AG04449 (cell line): ENCODE data around the gene SPIRE1.
"Not testable (repeated sequence)": the region's sequence is repeated elsewhere in the genome, so short reads cannot be mapped to it uniquely, and the experiment has no call there.

ENCODE experiments used
- CTCF ChIA-PET: fragments of 350-600 bp; formaldehyde crosslinking; extraction: SDS; loops from one replicate; lab custom pipeline; 2021; ENCODE audit warnings: antibody characterized with exemption; lab: Yijun Ruan, JAX
- POLR2A ChIA-PET: fragments of 400-600, 350-600 bp; formaldehyde crosslinking; extraction: SDS; loops from one replicate; lab custom pipeline; 2020; ENCODE audit warnings: antibody characterized with exemption, inconsistent platforms; lab: Yijun Ruan, JAX
- DNase-seq: peaks from one replicate; pipeline ENCODE4 v3.0.0-alpha.2; 2010; ENCODE audit warnings: low read depth, low spot score
- H3K4me3 ChIP-seq: 2 replicates; pipeline ENCODE4 v1.5.1; 2011; ENCODE audit warnings: low read depth, mild to moderate bottlenecking, control low read depth, low read length
- TF ChIP-seq, protein P1 (sequence below): IDR thresholded peaks from one replicate; pipeline ENCODE4 v1.5.1; 2011; ENCODE audit warnings: mild to moderate bottlenecking, moderate library complexity, low read length, control low read depth, inconsistent platforms; ENCODE audit not compliant: insufficient read depth; ENCODE audit errors: missing control alignments

The SPIRE1 gene

DNA sequence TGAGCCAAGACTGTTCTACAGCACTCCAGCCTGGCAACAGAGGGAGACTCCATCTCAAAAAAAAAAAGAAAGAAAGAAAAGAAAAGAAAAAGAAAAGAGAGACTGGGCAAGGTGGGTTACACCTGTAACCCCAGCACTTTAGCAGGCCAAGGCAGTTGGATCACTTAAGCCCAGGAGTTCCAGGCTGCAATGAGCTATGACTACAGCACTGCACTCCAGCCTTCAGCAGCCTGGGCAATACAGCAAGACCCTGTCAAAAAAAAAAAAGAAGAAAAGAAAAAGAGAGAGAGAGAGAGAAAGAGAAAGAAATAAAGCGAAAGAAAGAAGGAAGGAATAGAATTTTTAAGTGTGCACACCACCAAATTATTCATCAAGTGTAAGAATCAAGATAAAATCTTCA, 2.9 kb downstream of the SPIRE1 start:
- POLR2A ChIA-PET = no interaction called here

GRCh38 chr18:12652861-12653401, 5.0 kb downstream of the SPIRE1 start:
- CTCF ChIA-PET = interaction anchor here (0.6 to 3.3 kb wide), 2 partner anchors 250 to 260 kb away, joined by 3 to 12 read pairs; no protein-coding TSS in a partner anchor
- DNase-seq = no peak
- TF ChIP-seq, protein P1, sequence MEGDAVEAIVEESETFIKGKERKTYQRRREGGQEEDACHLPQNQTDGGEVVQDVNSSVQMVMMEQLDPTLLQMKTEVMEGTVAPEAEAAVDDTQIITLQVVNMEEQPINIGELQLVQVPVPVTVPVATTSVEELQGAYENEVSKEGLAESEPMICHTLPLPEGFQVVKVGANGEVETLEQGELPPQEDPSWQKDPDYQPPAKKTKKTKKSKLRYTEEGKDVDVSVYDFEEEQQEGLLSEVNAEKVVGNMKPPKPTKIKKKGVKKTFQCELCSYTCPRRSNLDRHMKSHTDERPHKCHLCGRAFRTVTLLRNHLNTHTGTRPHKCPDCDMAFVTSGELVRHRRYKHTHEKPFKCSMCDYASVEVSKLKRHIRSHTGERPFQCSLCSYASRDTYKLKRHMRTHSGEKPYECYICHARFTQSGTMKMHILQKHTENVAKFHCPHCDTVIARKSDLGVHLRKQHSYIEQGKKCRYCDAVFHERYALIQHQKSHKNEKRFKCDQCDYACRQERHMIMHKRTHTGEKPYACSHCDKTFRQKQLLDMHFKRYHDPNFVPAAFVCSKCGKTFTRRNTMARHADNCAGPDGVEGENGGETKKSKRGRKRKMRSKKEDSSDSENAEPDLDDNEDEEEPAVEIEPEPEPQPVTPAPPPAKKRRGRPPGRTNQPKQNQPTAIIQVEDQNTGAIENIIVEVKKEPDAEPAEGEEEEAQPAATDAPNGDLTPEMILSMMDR = no peak
- no peak overlapping the region for H3K4me3 ChIP-seq
- POLR2A ChIA-PET = no interaction called here

More for the DNA sequence above, 2.9 kb downstream of the SPIRE1 start:
- no peak for DNase-seq
- CTCF ChIA-PET = interaction anchor here (0.9 kb wide), 1 partner anchor 269 kb away, joined by 3 read pairs; no protein-coding TSS in a partner anchor
- TF ChIP-seq, protein P1 = no peak
- H3K4me3 ChIP-seq = no peak overlapping the region

DNA sequence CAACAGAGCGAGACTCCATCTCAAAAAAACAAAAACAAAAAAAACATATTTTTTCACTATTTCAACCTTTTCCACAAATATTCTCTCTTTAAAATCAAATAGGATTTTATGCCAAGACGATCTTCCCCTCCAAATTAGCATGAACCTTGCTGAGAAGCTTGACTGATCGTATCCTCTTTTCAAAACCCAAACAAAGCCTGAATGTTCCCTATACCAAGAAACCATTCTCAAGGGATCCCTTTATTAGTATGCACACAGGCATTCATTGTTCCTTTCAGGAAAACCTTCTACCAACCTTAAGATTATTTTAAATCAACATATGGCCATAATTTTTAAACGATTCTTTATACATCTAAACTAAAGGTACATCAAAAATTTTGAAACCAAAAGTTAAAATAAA, 6.3 kb downstream of the SPIRE1 start:
- TF ChIP-seq, protein P1 = no peak
- CTCF ChIA-PET = interaction anchor here (1.2 to 3.3 kb wide), 2 partner anchors 259 to 274 kb away, joined by 3 to 12 read pairs; partner anchors contain the start of gene AFG3L2
- no peak for DNase-seq
- POLR2A ChIA-PET = no interaction called here
- H3K4me3 ChIP-seq = no peak overlapping the region

DNA sequence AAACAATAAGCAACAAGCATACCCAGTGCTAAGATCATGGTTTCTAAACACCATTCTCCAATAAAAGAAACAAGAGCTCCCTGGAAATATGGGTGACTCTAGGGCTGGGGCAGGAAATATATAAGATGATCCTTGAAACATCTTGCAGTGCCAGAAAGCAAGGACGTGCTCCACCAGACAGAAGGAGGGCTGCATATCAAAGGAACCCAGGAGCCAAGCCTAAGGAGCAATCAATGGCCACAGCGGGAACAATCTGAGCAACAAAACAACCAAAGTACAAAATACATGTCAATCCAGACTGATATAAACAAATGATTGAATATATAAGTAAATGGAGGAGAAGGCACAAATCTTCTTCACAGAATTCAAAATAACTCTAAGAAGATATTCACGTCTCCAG, 10.1 kb downstream of the SPIRE1 start:
- DNase-seq = no peak
- TF ChIP-seq, protein P1 = no peak
- POLR2A ChIA-PET = no interaction called here
- no peak overlapping the region for H3K4me3 ChIP-seq
- CTCF ChIA-PET = interaction anchor here (0.9 kb wide), 2 partner anchors 8 to 256 kb away, joined by 3 to 4 read pairs; no protein-coding TSS in a partner anchor

DNA sequence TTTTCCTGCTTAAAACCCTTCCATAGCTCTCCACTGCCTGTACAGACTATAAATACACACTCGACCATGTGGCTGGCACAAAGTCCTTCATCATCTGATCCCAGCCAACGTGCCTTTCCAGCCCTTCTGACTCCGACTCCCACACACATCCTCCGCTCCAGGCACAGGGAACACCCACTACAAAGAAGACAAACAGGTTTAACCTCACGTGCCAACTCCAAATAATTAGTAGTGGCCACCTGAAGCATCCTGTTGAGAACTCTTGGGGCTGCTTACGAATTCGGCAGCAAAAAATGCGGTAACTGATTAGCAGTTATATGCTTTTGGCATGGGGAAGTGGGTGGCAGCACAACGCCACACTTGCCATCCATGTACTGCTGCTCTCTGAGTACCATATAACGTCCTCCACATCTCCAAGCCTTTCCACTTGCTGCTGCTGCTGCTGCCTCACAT, 12.1 kb downstream of the SPIRE1 start:
- CTCF ChIA-PET = no interaction called here
- POLR2A ChIA-PET = no interaction called here
- DNase-seq = no peak
- H3K4me3 ChIP-seq = no peak overlapping the region
- TF ChIP-seq, protein P1 = no peak

- TF ChIP-seq, protein P1 = no peak
- POLR2A ChIA-PET = no interaction called here
- H3K4me3 ChIP-seq = no peak overlapping the region
- CTCF ChIA-PET = no interaction called here
- no peak for DNase-seq
Observed at GRCh38 chr18:12645254-12645653, 12.7 kb downstream of the SPIRE1 start.

DNA sequence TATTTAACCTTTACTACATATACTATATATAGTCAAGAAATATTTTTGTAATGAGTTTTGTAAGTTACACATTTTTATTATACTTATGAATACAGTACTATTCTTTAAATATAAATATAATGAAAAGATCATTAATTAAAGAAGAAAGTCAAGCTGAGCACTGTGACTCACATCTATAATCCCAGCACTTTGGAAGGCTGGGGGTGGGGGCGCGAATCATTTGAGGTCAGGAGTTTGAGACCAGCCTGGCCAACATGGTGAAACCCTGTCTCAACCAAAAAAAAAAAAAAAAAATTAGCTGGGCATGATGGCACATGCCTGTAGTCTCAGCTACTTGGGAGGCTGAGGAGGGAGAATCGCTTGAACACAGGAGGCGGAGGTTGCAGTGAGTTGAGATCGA, 14.2 kb downstream of the SPIRE1 start:
- POLR2A ChIA-PET, DNase-seq: not testable (repeated sequence)

More for the DNA sequence above, 14.2 kb downstream of the SPIRE1 start:
- H3K4me3 ChIP-seq = not testable (repeated sequence)
- CTCF ChIA-PET = interaction anchor here (1.1 to 3.1 kb wide), 5 partner anchors 13 to 252 kb away, joined by 3 to 14 read pairs (median 4); no protein-coding TSS in a partner anchor
